OCI-LY7 (cell line): Measurements from ENCODE around the gene B4GALNT2. TPM values are rescaled to one million over a fixed set of nuclear protein-coding genes. Genes with fewer than 3 reads are reported as not detected.
A peak's percentile ranks its signal among the peaks of the same experiment; 100 is the strongest.

Experiments
- BruUV-seq: library from RNA; stranded (reverse); fragments of 400-500 nt; replicated peaks from 2 replicates; lab custom pipeline; 2021; lab: Mats Ljungman, UMichigan
- CTCF ChIA-PET: fragments of 300-600 bp; sonication (Branson Sonifier 250); formaldehyde crosslinking; loops from one replicate; lab custom pipeline; 2022; ENCODE audit warnings: antibody characterized with exemption; ENCODE audit not compliant: unreplicated experiment; lab: Charles Lee
- POLR2A ChIA-PET: fragments of 300-600 bp; sonication (Branson Sonifier 250); formaldehyde crosslinking; loops from one replicate; lab custom pipeline; 2022; ENCODE audit warnings: antibody characterized with exemption; lab: Charles Lee
- DNase-seq: peaks from one replicate; pipeline ENCODE4 v3.0.0-alpha.2; 2015; ENCODE audit warnings: low spot score
- H2AFZ ChIP-seq: fragments of 200-600 bp; sonication (generic), shearing (Covaris generic); 2 replicates; pipeline ENCODE4 v1.6.1; 2014; ENCODE audit warnings: mild to moderate bottlenecking, antibody characterized with exemption, low read length, moderate library complexity
- H3K27ac ChIP-seq: fragments of 200-600 bp; sonication (generic); 2 replicates; pipeline ENCODE4 v1.5.1; 2014; ENCODE audit warnings: mixed run types, low read depth, mild to moderate bottlenecking, moderate library complexity, low read length, inconsistent platforms; ENCODE audit not compliant: poor library complexity, severe bottlenecking
- H3K36me3 ChIP-seq: fragments of 200-600 bp; sonication (generic); 2 replicates; pipeline ENCODE4 v1.6.1; 2014; ENCODE audit warnings: mild to moderate bottlenecking, antibody characterized with exemption, low read length, moderate library complexity, mixed read lengths; ENCODE audit not compliant: insufficient read depth
- H3K4me1 ChIP-seq: fragments of 200-600 bp; sonication (generic); 2 replicates; pipeline ENCODE4 v1.5.1; 2014; ENCODE audit warnings: mild to moderate bottlenecking, low read length; ENCODE audit not compliant: insufficient read depth, poor library complexity, severe bottlenecking
- H3K4me2 ChIP-seq: fragments of 200-600 bp; sonication (generic); 2 replicates; pipeline ENCODE4 v1.6.1; 2014; ENCODE audit warnings: mild to moderate bottlenecking, low read length
- H3K4me3 ChIP-seq: fragments of 200-600 bp; sonication (generic); 2 replicates; pipeline ENCODE4 v1.5.1; 2014; ENCODE audit warnings: mild to moderate bottlenecking, low read depth, low read length; ENCODE audit not compliant: poor library complexity, severe bottlenecking
- H3K79me2 ChIP-seq: fragments of 200-600 bp; sonication (generic); 2 replicates; pipeline ENCODE4 v1.6.1; 2016; ENCODE audit warnings: low read depth, mild to moderate bottlenecking, low read length, moderate library complexity, mixed read lengths; ENCODE audit not compliant: insufficient read depth
- H3K9me2 ChIP-seq: fragments of 200-600 bp; sonication (generic); 2 replicates; pipeline ENCODE4 v1.6.1; 2016; ENCODE audit warnings: mild to moderate bottlenecking, low read length, mixed read lengths; ENCODE audit not compliant: insufficient read depth
- H3K9me3 ChIP-seq: fragments of 200-600 bp; sonication (generic); 2 replicates; pipeline ENCODE4 v1.6.1; 2014; ENCODE audit warnings: mild to moderate bottlenecking, mixed run types, low read length, mixed read lengths
- H4K20me1 ChIP-seq: fragments of 200-600 bp; sonication (generic); 2 replicates; pipeline ENCODE4 v1.6.1; 2014; ENCODE audit warnings: mild to moderate bottlenecking, antibody characterized with exemption, low read length, moderate library complexity, mixed read lengths; ENCODE audit not compliant: insufficient read depth
- EZH2phosphoT487 ChIP-seq: fragments of 200-600 bp; sonication (generic); IDR thresholded peaks from 2 replicates; pipeline ENCODE4 v1.6.1; 2018; ENCODE audit warnings: low read depth, borderline replicate concordance, mild to moderate bottlenecking, mixed run types, antibody characterized with exemption, low read length, moderate library complexity, mixed read lengths
- intact Hi-C: fragments of 100-400 bp; cut with micrococcal nuclease; formaldehyde crosslinking; loops from one replicate; pipeline ENCODE4 v1.10.0; 2022; ENCODE audit not compliant: unreplicated experiment
- total RNA-seq, 2 experiments: library from RNA; depleted of rRNA in 1 of 2; stranded (reverse); fragments of >200 nt in 1 of 2; shearing (Covaris generic) in 1 of 2; gene quantifications; 2 replicates each; pipeline ENCODE4 v1.2.3, GENCODE V29; 2014 to 2022
- TF ChIP-seq, protein P1 (sequence below): fragments of 200-600 bp; sonication (generic); conservative IDR thresholded peaks from 2 replicates; pipeline ENCODE4 v1.5.1; 2014; ENCODE audit warnings: mild to moderate bottlenecking, antibody characterized with exemption, low read length, moderate library complexity, mixed read lengths

Gene B4GALNT2
- total RNA-seq, 2 experiments from 2014 or later: not detected

DNA sequence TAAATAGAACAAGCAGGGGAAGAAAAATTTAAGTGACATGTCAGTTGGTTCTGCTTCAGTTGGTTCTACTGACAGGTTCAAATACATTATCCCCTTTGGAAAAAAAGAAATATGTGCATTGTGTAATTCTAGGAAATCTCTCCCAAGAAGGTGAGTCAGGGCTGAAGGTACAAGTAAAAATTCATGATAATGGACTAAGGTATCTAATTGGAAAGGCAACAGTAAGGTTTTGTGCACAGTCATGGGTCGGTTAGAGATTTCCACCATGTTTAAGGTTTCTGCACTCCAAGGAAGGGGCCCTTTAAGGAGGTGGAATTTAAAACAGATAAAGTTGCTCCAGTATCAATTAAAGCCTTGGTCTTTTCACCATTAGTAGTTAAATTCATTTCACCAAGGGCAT is 17.9 kb upstream of the B4GALNT2 start:
- intact Hi-C loops: no loop called here
- H2AFZ ChIP-seq: no peak overlapping the region
- CTCF ChIA-PET: no interaction called here

DNA sequence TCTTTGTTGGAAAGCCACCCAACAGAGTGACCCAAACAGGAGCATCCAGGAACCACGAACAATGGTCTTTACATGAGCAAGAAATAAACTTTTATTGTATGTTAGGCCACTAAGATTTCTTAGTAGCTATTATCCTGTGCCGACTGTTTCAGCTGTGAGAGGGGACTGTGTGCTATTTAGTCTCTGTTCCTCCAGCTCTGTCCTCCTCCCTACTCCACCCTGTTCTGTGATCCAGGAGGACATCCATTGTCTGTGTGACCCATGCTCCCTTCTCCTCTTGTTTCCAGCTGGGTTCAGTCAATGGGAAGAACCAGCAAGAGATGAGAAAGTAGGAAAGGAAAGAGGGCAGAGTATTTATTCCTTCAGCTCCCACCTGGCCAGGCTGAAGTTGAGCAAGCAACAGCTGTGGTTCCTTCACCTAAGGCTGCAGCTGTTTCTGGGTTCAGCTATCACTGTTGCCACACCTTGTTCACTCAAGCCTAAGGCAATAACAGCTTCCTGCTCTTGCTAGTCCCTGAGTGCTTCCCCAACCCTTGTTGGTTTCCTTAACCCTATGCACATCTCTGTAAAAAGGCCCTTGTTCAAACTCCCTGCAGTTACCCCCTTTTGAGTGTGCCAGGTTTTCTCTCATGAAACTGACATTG is 14.9 kb upstream of the B4GALNT2 start:
- ChIA-PET POLR2A (interaction anchor here (0.6 kb wide), 1 partner anchor 160 kb away, joined by 3 read pairs; no protein-coding TSS in a partner anchor), CTCF (no interaction called here)
- DNase-seq: peak; percentile 6
- Histone ChIP-seq H3K4me3 (no peak overlapping the region), H3K4me2 (no peak overlapping the region), H2AFZ (no peak overlapping the region), H3K27ac (no peak overlapping the region), H3K4me1 (no peaks in the 10 kb centered on the region), H3K9me2 (no peaks in the 10 kb centered on the region), H4K20me1 (no peaks in the 10 kb centered on the region), H3K9me3 (0 out of 2 replicates have a peak, but pooled peaks cover 3% of the 10 kb centered on the region), H3K36me3 (no peaks in the 10 kb centered on the region), H3K79me2 (no peaks in the 10 kb centered on the region)
- intact Hi-C loops: no loop called here
- no peak for TF ChIP-seq EZH2phosphoT487
- TF ChIP-seq, protein P1, sequence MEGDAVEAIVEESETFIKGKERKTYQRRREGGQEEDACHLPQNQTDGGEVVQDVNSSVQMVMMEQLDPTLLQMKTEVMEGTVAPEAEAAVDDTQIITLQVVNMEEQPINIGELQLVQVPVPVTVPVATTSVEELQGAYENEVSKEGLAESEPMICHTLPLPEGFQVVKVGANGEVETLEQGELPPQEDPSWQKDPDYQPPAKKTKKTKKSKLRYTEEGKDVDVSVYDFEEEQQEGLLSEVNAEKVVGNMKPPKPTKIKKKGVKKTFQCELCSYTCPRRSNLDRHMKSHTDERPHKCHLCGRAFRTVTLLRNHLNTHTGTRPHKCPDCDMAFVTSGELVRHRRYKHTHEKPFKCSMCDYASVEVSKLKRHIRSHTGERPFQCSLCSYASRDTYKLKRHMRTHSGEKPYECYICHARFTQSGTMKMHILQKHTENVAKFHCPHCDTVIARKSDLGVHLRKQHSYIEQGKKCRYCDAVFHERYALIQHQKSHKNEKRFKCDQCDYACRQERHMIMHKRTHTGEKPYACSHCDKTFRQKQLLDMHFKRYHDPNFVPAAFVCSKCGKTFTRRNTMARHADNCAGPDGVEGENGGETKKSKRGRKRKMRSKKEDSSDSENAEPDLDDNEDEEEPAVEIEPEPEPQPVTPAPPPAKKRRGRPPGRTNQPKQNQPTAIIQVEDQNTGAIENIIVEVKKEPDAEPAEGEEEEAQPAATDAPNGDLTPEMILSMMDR: no peak
- BruUV-seq: no TSS peak

More for the DNA sequence above, 17.9 kb upstream of the B4GALNT2 start:
- no peak for DNase-seq
- POLR2A ChIA-PET: no interaction called here
- Histone ChIP-seq H3K36me3 (no peaks in the 10 kb centered on the region), H3K9me3 (0 out of 2 replicates have a peak, but pooled peaks cover 3% of the 10 kb centered on the region), H4K20me1 (no peaks in the 10 kb centered on the region), H3K4me2 (no peak overlapping the region), H3K9me2 (no peaks in the 10 kb centered on the region), H3K79me2 (no peaks in the 10 kb centered on the region), H3K27ac (no peak overlapping the region), H3K4me3 (no peak overlapping the region), H3K4me1 (no peaks in the 10 kb centered on the region)
- BruUV-seq: no TSS peak
- TF ChIP-seq EZH2phosphoT487: no peak
- TF ChIP-seq, protein P1: no peak

DNA sequence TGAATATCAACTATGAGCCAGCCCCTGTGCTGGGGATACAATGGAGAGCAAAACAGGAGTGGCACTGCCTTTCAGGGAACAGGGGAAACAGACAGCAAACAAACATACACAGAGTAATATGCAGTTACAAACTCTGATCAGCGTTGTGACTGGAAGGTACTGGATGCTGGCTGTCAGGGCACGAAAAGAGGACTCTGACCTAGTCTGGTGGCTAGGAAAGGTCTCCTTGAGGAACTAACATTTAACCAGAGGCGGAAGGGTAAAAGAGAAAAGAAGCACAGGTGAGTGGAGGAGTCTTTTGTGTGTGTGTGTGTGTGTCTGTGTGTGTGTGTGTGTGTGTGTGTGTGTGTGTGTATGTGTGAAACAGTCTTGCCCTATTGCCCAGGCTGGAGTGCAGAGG is 12.4 kb upstream of the B4GALNT2 start:
- H2AFZ ChIP-seq: no peak overlapping the region
- H3K36me3 ChIP-seq: no peaks in the 10 kb centered on the region
- CTCF ChIA-PET: no interaction called here
- no TSS peak for BruUV-seq
- POLR2A ChIA-PET: no interaction called here
- no peaks in the 10 kb centered on the region for H4K20me1 ChIP-seq
- H3K9me2 ChIP-seq: no peaks in the 10 kb centered on the region
- DNase-seq: no peak
- no peaks in the 10 kb centered on the region for H3K4me1 ChIP-seq
- H3K27ac ChIP-seq: no peak overlapping the region
- 0 out of 2 replicates have a peak, but pooled peaks cover 3% of the 10 kb centered on the region for H3K9me3 ChIP-seq
- TF ChIP-seq EZH2phosphoT487: no peak
- TF ChIP-seq, protein P1: no peak
- H3K4me2 ChIP-seq: no peak overlapping the region
- intact Hi-C loops: no loop called here
- H3K4me3 ChIP-seq: no peak overlapping the region
- H3K79me2 ChIP-seq: no peaks in the 10 kb centered on the region
